GM19438 (cell line): ENCODE results near the gene RNF111.
"Not testable (repeated sequence)": the region's sequence is repeated elsewhere in the genome, so short reads cannot be mapped to it uniquely, and the experiment has no call there.

Experiments
- ATAC-seq: cut with Tn5 transposase; IDR thresholded peaks from one replicate; pipeline ENCODE4 v1.9.1; 2021; ENCODE audit warnings: low read depth; ENCODE audit not compliant: unreplicated experiment

RNF111 gene

DNA sequence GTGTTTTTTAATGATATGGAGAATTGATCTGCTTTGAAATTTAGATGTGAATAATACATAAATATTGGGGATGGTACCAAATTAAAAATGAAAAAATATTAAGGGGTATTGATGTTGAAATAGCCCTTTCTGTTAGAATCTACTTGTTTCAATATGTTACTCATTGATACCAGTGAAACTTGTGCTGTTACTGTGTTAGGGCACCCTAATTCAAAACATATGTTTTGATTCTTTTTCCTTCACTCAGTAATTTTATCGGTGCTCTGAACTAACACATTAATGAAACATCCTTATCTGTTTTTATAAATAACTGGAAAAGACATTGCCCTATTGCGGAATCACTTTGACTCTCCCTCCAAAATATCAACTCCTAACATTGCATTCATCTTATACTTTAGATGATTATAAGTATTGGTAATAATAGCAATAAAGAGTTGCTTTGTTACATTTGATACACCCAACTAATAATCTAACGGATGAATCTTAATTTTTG, 65.5 kb downstream of the RNF111 start:
- no peak for ATAC-seq

DNA sequence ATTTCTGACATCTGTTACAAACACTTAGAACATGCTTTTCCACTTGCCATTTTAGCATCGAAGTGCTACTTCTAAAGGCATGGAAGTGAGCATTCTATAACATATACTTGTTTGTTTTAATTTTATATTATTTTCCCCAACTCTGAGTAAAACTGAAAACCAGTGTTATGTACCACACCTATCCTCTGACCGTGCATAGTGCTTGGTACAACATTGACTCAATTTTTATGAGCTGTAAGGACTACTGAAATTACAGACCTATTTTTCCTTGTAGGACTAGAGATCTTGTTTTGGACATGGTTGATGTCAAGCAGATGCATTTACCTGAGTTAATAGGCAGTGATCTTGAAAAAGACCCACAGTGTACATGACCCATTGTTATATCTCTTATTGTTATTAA, 66.0 kb downstream of the RNF111 start:
- no peak for ATAC-seq

DNA sequence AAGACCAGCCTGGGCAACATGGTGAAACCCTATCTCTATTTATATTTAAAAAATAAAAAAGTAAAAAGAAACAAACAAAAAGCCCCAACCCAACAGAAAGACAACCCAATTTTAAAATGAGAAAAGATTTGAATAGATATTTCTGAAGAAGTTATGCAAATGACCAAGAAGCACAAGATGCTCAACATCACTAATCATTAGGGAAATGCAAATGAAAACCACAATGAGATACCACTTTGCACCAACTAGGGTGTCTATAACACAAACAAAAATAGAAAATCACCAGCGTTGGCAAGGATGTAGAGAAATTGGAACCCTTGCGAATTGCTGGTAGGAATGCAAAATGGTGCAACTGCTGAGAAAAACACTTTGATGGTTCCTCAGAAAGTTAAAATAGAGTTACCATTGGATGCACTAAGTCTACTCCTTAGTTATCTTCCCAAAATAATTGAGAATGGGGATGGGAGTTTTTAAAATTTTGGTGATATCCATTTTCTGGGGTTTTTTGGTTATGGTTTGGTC, 71.7 kb downstream of the RNF111 start:
- ATAC-seq = no peak

DNA sequence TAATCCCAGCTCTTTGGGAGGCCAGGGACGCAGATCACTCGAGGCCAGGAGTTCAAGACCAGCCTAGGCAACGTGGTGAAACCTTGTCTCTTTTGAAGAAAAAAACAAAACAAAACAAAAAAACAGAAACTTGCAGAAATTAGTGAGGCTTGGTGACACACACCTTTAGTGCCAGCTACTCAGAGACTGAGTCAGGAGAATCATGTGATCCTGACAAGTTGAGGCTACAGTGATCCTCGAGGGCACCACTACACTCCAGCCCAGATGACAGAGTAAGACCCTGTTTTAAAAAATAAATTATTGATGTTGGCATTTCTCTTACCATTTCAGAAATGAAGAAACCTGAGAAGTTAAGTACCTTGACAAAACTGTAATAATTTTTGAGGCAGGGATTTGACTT, 72.9 kb downstream of the RNF111 start:
- ATAC-seq = no peak

DNA sequence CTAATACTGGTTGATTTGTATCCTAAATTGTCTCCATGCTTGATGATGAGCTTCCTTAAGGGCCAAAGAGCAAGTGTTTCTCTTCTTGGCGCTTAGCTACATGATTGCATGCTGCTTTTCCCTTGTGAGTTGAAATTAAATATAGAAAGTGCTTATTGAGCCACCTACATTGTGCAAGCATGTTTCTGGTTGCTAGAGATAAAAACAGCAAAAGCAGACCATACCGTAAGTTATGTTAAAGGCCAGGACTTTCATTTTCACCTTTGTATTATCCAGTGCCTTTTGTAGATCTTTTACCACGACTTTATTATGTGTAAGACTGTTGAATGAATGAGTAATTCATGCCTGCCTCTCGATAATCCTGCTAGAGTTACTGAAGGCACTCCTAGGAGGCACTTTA, 75.6 kb downstream of the RNF111 start:
- ATAC-seq = no peak

DNA sequence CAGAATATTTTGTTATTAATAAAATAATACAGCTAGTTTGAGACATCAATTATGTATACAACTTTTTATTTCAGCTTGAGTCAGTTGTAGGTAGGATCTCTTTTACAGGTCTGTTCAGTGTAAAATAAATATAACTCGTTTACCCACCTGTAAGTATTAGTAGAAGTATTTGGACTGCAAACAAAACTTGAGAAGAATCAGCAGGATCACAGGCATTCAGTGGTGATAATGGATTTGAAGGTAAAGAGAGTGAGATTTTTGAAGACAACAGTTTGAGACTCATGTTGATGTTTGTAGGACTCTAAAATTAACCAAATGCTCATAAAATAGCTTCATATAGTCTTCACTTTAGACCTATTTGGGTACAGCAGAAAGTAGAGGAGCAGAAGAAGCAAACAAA, 82.0 kb downstream of the RNF111 start:
- no peak for ATAC-seq

DNA sequence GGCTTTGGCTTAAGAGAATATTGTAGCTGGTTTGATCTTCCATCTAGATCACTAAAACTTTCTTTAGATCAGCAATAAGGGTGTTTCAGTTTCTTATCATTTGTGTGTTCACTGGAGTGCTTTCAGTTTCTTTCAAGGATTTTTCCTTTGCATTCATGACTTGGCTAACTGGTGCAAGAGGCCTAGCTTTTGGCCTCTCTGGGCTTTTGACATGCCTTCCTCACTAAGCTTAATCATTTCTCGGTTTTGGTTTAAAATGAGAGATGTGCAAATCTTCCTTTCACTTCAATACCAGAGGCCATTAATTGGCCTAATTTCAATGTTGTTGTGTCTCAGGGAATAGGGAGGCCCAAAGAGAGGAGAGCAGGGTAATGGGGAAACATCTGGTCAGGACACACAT, 87.1 kb downstream of the RNF111 start:
- ATAC-seq = no peak

DNA sequence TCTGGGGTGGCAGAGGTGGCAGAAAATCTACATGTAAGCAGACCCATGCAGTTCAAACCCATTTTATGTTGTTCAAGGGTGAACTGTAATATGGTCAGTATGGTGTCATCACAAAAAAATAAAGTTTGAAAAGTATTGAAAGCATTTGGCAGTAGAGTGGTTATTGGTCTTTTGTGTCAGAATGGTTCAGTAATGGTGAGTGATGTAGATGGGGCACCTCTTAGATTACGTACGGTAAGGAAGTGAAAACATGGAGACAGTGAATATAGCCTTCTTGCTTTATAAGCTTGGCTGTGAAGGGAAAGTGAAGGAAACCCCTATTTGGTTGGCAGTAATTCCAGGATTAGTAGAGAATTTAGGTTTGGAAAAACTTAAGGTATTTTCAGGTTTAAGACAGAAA, 100.3 kb downstream of the RNF111 start:
- no peak for ATAC-seq

DNA sequence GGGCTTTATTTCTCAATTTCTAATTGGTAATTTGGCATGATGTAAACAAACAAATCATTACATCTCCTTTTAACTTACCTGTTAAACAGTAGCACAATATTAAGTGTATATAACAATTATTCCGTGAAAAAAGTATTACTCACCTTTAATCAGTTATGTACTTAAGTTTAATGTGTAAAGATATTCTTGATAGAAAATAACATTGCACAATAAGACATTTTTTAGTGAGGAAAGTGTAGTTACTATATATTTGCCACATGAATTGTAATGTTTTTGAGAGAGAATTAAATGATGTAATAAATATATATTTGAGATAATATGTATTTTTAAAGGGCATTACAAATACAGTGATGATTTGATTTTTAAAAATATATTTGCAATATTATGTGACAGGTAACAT, 106.6 kb downstream of the RNF111 start:
- ATAC-seq = no peak

DNA sequence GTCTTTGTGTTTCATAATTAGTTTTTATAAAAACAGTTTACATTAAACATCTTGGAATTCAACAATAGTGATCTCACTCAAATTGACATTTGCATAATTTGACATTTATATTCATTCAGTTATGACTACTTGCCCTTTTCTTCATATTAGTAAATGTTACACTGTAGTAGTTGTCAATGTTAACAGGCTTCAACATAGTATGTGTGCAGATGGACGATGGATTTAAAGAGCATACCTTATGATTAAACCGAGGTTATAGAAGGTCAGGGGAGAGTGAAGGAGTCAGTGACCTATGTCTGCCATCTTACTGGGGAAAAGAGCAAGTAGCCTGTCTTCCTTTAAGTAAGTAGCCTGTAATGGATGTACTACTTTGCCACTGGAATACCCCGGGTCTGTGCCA, 109.0 kb downstream of the RNF111 start:
- no peak for ATAC-seq

DNA sequence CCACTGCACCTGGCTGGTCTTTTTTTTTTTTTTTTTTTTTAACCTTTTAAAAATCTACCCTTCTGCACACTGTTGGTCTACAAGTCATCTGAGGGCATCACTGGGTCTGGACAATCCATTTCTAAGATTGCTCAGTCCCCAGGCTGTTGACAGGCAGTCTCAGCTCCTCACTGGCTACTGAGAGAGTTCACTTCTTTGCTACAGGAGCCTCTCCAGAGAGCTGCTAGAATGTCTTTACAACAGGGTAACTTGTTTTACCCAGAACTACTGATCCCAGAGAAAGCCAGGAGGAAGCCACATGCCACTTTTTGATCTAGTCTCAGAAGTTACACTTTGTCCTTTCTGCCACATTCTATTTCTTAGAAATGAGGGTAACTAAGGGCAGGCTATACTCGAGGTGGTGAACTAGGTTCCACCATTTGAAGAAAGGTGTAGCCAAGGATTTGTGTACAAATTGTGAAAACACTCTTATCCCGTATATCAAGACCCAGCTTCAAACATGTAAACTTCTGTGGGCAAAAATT, 111.8 kb downstream of the RNF111 start:
- no peak for ATAC-seq

DNA sequence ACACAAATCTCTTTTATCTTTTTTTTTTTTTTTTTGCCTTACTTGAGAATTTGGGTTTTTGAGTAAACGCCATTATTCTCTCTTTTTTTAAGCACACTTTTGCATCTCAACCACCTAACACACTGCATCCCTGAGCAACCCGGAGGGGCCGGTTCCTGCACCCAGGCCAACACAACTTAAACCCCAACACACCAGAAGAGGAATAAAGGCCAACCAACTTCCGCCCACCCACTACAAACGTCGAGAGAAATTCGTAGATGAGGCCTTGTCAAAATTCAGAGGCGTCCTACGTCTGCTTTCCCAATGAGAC, 117.1 kb downstream of the RNF111 start:
- ATAC-seq = no peak

DNA sequence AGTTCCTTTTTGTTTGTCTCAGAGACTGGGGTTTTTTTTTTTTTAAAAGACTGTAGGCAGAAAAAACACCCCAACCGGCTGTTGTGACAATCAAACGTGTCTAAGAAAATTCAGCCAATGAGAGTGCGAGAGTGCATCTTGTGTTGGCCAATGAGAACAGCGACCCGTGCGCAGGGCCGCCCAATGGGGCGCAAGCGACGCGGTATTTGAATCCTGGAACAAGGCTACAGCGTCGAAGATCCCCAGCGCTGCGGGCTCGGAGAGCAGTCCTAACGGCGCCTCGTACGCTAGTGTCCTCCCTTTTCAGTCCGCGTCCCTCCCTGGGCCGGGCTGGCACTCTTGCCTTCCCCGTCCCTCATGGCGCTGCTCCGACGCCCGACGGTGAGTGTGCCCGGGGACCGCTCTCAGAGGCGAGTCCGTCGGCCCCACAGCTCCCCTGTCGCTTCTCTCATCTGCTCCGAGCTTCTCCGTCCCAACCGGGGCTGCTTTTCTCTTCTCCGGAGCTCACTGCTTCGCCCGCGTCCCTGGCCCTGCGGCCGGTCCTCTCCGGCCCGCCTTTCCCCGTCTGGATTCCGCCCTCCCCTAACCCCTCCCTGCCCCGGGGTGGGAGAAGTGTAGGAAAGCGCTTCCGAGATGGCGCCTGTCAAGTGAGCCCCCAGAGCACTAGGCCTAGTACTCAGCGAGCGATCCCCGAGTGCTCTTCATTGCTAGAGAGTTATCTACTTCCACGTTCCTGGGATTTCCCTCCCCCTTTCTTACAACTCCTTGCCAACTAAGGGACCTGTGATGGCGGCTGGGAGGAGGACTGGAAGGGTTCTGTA, 117.7 kb downstream of the RNF111 start, which contains the start of gene CCNB2:
Gene CCNB2 (plus strand): TSS at position 235 of the 821 bp plus-strand sequence. CDS start 123 bp downstream, at position 358.
- peak; percentile 97 for ATAC-seq

DNA sequence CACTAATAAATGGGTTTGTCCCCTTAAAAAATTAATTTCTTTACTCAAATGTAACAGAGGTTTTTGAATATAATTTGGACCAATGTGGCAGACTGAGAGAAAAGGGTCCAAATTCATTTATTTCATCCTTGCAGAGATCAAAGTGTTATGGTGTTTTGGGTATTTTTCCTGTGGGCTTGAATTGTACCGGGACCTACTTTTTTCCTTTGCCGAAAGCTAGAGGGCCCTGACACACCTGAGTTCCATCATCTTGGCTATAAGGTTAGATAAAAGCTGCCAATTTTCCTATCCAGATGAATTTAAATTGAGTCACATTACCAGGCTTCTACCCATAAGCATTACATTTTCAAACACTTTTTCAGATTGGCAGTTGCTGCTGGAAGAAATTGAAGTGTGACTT, 118.4 kb downstream of the RNF111 start:
- no peak for ATAC-seq

DNA sequence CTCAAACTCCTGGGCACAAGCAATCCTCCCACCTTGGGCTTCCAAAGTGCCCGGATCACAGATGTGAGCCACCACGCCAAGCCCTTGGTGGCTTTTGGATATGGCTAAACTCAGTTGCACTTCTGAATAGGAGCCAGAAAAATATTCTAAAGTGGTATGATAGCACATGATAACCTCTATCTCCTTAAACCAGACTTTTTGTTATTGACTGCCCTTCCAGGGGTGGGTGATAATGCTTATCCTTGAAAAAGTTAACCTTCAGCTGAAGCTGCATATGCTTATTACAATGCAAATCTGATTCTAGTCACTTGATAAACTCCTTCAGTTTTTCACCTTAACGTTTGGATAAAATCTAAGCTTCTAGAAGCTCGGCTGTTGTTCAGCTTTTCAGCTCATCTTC, 123.8 kb downstream of the RNF111 start:
- no peak for ATAC-seq

DNA sequence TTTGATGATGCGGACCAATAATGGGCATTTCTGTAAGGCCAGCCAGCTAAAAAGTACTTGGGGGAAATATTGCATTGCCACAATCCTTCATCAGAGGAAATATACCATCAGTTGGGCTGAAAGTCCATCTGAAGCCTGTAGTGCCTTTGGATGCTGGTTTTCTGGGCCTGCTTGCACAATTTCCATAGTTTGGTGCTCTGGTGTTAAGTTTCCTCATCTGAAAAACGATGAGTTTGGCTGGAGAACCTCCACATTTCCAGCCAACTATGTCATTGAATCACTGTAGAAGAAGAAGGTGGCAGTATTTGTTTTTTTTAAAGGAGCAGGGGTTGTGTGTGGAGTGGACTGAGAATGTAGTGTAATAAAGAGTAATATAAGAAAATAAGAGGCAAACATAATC, 127.6 kb downstream of the RNF111 start:
- no peak for ATAC-seq

DNA sequence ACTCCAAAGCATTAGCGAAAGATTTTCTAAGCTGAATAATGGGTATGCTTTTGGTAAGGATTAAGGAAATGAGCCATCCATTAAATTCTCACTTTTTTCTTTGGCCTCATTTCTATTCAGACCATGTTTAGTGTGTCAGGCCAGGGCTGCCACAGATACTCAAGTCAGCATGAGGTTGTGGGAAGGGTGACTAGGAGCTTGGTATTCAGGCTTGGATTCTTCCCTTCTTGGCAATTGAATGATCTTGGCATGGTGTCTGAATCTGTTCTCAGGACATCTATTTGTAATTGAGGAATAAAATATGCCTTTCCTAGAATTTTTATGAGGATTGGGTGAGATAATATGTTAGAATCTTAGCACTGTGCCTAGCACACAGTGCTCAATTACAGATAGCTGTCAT, 128.7 kb downstream of the RNF111 start:
- ATAC-seq = no peak

DNA sequence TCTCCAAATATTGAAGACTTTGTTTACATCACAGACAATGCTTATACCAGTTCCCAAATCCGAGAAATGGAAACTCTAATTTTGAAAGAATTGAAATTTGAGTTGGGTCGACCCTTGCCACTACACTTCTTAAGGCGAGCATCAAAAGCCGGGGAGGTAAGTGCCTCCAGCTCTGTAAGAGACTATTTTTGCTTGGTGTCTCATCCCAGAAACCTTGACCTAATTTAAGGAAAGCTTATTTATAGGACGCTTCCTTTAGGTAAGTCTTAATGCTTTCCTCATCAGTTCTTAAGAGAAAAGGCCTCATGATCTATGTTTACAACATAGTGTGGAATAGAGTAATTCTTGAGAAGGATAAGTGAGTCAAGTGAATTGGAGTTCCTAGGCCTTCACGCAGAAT, 129.3 kb downstream of the RNF111 start:
- ATAC-seq = no peak

DNA sequence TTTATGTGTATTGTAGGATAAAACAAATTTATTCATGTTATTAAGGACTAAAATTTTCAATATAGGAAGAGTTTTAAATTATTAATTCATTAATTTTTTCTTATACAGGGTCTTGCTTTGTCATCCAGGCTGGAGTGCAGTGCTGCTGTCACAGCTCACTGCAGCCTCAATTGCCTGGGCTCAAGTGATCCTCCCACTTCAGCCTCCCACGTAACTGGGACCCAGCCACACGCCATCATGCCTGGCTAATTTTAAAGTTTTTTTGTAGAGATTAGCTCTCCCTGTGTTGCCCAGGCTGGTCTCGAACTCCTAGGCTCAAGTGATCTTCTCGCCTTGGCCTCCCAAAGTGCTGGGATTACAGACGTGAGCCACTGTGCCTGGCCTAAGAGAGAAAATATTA, 132.2 kb downstream of the RNF111 start:
- no peak for ATAC-seq

DNA sequence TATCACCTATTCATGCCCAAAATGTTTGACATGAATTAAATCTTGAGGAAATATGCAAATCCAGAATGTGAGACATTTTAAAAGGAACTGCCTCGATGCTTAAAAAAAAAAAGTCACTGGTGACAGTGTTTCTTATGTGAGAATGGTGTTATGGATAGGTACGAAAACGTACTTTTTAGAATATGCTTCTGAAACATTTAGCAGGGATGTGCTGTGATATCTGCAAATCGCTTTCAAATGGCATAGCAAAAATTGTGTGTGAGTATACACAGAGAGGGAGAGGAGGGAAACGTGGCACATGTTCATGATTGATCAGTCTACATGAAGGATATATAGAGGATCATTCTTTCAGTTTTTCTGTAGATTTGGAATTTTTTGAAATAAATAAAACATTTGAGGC, 133.5 kb downstream of the RNF111 start:
- ATAC-seq = no peak

DNA sequence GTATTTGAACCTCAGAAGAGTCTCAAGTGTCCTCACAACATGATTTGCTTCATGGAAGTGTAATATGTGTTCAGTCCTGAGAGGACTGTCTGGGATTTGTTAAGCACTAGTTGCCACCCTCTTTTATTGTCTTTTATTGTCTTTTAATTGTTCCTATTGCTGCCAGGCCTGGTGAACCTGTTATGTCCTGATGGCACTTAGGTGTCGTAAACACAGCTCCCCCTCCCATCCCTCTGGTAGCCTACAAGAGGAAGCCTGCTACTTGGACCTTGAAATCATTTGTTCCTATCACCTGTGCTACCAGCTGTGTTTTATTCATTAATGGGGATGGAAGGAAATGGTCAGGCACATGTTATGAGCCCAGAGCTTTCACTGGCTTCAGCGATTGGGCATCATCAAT, 136.8 kb downstream of the RNF111 start:
- ATAC-seq = no peak

DNA sequence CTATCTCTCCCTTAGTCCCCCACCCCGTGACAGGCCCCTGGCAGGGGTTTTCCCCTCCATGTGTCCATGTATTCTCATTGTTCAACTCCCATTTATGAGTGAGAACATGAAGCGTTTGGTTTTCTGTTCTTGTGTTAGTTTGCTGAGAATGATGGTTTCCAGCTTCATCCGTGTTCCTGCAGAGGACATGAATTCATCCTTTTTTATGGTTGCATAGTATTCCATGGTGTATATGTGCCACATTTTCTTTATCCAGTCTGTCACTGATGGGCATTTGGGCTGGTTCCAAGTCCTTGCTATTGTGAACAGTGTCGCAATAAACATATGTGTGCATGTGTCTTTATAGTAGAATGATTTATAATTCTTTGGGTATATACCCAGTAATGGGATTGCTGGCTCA, 138.2 kb downstream of the RNF111 start:
- not testable (repeated sequence) for ATAC-seq
